ENCODE measurements around the gene RNF10.

DNA sequence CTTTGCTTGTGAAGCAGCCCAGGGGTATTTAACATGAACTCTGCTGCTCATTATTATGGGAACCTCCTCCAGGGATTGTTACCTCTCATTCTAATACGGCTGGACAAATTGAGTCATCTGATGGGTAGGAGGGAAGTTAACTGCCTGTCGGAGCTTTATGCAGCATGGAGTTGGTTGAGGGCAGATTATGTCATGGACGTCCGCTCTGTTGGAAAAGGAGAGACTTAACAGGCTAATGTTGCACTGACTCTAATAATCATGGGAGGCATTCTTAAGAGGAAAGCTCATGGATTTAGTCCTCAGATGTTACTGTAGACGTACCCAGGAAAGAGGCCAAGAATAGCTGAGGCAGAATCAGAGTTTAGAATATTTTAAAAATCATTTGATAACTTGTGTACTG, 37.1 kb downstream of the RNF10 start:
- TF ChIP-seq POLR2A (IDR thresholded peaks at IDR 0.05; ENCODE audit: low read depth, low read length) (no peak), CEBPB (IDR thresholded peaks at IDR 0.05; ENCODE audit: low read depth, low read length) (no peak)
- TF ChIP-seq, protein P1, sequence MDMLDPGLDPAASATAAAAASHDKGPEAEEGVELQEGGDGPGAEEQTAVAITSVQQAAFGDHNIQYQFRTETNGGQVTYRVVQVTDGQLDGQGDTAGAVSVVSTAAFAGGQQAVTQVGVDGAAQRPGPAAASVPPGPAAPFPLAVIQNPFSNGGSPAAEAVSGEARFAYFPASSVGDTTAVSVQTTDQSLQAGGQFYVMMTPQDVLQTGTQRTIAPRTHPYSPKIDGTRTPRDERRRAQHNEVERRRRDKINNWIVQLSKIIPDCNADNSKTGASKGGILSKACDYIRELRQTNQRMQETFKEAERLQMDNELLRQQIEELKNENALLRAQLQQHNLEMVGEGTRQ (IDR thresholded peaks at IDR 0.05; ENCODE audit: low read depth, low read length) = no peak

All from IMR-90 (cell line).